Kasumi-1 (cell line): Measurements from ENCODE around the gene CTU2.

Experiments used
- DNase-seq, 2 experiments: peaks; one replicate each; lab custom pipeline; 2025; lab: John Stamatoyannopoulos, UW

CTU2 gene

GRCh38 chr16:88697116-88697830 lies 9.0 kb upstream of the CTU2 start:
- no peak for DNase-seq

DNA sequence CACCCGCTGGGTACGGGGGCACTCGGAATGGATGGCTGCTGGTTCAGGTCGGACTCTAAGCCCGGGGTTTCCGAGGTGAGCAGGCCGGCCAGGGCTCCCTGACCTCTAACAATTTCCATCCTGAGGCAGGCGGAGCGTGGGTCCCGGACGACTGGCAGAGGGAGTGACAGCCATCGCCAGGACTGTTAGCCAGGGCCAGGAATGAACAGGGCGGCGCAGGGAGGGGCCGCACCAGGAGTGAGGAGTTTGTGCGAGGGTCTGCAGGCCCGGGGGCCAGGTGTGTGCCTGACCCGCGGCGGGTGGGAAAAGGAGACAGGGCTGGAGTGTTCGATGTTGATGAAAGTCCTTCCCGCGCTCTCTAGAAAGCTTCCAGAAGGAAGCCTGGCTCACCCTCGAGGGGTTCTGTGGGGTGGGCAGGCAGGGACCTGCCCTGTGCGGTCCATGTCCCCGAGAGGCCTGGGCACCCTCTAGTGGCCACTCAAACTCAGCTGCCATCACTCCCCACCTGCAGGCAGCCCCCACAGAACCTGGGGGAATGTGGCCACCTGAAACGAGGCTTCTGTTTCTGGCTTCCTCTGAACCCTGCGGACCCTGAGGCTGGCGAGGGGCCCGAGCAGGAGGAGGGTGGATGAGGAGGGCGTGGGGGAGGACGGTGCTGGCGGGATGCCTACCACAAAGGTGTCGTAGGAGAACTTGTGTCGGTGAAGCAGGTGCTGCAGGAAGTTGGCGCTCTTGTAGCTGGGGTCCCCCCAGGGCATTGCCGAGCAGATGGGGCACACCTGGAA lies 8.3 kb upstream of the CTU2 start:
- no peak for DNase-seq

GRCh38 chr16:88698646-88699045 lies 7.7 kb upstream of the CTU2 start:
- DNase-seq, result no peak

DNA sequence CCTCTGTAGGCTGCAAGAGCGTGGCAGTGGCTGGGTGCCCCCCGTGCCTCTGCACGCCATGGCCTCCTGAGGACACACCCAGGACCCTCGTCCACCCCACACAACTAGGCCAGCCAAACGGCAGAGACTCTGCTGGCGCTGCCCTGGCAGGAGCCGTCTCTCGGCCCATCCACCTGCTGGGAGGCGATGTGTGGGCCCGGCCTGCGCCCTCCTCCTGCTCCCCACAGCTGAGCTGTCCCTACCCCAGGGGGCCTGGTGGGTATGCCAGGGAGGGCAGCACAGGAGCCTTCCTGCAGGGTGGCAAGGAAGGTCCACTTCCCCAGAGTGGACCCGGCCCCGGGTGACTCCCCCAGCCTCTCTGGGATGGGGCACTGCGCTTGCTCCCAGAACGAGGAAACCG lies 7.1 kb upstream of the CTU2 start:
- DNase-seq, result no peak

GRCh38 chr16:88700322-88700635 lies 6.0 kb upstream of the CTU2 start:
- no peak for DNase-seq

DNA sequence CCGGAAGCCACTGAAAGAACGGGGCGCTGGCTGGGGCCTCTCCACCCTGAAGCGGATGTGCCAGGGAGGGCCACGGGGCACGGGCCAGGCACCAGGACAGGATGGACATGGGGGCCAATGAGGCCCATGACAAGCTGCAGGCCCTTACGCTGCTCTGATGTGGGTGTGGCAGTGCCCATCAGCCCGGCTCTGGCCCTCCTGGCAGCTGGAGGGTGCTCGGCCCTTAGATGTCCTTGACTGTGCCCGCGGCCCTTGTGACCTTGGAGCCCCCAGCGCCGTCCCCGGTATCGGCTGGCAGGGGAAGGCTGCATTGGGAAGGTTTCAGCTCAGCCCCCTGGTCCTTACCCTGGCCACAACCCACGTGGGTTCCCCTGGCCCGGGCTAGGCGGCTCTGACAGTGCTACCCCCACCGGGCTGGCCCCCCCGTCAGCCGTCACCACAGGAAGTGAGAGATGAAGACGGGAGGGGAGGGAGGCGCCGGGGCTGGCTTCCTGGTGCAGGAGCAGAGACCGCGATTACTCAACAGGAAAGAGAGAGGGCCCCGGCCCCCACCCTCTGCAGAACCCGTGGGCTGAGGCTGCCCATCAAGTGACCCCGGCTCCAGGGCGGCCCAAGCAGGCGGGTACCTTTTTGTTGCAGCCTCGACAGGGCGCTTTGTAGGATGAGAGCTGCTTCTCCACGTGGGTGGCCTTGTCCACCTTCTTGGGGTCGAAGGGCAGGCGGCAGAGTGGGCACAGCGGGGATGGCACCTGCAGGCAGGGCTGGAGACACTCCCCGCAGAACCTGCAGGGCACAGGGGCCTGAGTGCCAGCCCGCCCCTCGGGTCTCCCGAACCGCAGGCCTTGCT lies 5.4 kb upstream of the CTU2 start:
- DNase-seq, result peak; percentile 94 to 95

DNA sequence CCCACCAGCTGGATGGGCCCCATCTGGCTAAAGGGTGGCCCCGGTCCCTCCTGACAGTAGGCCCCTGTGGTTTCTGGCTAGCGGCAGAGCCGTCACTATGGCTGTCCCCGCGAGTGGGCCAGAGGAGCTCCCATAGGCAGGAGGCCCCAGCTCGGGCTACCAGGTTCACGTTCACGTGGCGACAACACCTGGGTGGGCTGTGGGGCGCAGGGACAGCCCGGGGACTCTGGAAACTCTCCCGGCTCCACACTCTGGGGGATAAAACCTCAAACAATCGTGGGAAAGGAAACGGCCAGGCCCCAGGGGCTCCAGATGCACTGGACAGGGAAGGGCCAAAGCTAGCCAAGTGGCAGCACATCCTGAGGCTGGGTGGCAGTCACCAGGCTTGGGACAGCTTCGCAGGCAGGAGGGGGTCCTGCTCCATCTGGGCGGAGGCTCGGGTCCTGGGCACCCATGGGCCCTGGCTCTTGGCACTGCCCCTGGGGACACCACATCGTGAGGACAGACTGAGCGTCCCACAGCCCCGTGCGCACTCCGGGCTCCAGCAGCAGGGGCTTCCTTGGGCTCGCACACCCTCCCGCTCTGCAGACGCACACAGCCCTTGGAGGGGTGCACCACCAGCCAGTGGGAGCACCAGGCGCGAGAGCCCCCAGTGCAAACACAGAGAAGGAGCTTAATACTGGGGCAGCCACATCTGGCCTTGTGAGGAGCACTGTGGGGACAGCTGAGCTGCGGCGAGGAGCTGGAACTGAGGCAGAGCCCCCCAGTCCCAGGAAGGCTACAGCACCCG lies 4.5 kb upstream of the CTU2 start:
- no peak for DNase-seq

DNA sequence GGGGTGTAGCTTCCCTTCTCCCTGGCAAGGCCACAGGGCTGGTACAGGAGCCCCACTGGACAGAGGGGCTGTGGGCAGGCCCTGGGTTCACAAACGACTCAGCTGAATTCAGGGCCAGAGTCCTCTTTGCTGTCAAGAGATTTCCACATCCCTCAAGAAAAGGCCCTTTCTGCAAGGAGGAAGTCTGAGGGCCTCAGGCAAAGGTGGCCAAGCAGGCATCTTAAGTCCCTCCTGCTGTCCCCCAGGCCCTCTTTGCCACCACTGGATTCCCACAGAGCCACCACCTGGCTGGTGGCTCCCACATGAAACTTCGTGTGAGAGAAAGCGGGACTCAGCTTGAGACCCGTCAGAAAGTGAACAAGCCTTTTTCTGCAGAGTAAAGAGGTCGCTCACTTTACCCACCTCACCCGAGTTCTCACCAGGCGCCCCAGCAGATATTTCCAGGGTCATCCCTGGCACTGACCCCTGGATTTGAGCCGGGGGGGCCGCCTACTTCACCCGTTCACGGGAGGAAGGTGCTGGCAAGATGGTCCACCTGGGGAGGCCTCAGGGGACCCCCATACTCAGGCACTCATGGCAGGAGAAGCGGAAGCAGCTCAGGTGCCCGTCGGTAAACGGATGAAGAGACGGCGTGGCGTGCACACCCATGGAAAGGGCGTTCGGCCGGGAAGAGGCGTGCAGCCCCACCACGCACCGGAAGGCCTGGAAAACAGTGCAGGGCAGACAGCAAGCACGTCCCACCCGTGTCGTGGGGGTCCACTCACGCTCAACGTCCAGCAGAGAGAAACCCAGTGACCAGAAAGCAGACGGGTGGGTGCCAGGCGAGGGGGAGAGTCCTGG lies 3.7 kb upstream of the CTU2 start:
- peak; percentile 33 to 37 for DNase-seq

- peak; percentile 96 to 97 for DNase-seq
Measured at GRCh38 chr16:88703486-88704309, 2.6 kb upstream of the CTU2 start.

DNA sequence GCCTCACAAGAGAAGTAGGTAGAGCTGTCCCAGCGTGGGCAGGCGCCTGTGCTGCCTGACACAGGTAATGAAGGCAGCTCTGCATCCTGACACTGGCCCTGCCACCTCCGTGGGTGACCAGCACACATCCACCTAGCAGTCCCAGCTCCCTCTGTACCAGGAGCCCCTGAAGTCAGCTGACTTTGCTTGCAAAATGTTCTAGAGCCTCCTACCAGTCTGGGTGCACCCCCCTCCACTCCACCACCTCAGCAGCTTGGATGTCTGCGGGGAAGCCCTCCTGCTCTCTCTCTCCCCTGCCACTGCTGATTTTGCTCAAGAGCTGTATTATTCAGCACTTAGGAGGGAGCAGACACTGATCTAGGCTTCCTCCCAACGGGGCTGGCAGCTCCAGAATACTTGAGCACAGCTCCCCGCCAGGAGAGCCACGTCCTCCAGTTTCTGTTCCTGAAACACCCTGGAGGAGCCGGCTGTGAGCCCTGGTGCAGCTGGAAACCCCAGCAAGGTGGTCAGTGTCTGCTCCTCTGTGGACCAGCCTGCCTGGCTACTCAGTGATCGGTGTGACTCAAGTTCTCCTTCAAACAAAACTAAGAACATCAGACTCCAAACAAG lies 1.1 kb upstream of the CTU2 start:
- peak in 1 of 2 experiments; percentile 25 for DNase-seq

DNA sequence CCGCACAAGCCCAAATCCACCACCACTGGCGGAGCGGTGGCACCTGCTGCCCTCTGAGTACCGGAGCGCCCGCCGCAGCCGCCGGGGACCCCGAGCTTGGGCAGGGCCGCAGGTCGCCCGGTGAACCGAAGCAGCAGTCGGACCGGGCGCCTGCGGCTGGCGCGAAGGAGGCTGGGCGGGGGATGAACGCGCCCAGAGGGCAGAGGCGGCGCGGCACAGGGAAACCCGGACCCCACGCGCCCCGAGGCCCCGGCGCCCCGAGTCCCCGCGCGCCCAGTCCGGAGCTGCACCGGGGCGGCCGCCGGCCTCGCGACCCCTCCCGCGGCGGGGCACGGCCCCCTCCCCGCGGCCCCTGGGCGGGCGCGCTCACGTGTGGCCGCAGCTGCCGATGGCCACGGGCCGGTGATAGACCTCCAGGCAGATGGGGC lies 488 bp upstream of the CTU2 start:
- DNase-seq, result no peak

- peak; percentile 5 to 24 for DNase-seq
Measured at GRCh38 chr16:88706965-88707826, 893 bp downstream of the CTU2 start.

- DNase-seq, result no peak
Measured at GRCh38 chr16:88710556-88710955, 4.3 kb downstream of the CTU2 start.

- no peak for DNase-seq
Measured at GRCh38 chr16:88711750-88712340, 5.5 kb downstream of the CTU2 start.

DNA sequence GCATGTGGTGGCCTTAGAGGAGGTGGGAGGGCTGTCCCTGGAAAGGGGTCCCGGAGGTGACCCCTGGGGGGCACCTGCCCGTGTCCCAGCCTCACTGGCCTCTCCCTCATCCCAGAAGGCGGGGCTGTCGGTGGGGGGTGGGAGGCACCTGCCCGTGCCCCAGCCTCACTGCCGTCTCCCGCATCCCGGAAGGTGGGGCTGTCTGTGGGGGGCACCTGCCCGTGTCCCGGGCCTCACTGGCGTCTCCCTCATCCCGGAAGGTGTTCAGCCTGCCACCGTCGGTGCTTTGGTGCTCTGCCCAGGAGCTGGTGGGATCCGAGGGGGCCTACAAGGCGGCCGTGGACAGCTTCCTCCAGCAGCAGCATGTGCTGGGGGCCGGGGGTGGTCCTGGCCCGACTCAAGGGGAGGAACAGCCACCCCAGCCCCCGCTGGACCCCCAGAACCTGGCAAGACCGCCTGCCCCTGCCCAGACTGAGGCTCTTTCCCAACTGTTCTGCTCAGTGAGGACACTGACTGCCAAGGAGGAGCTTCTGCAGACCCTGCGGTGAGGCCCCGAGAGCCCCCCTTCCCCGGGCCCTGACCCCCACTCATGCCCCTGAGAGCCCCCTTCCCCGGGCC lies 6.2 kb downstream of the CTU2 start:
- no peak for DNase-seq

DNA sequence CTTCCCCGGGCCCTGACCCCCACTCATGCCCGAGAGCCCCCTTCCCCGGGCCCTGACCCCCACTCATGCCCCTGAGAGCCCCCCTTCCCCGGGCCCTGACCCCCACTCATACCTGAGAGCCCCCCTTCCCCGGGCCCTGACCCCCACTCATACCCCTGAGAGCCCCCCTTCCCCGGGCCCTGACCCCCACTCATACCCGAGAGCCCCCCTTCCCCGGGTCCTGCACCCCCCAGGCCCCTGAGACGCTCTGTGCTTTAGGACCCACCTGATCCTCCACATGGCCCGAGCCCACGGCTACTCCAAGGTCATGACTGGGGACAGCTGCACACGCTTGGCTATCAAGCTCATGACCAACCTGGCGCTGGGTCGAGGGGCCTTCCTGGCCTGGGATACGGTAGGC lies 6.8 kb downstream of the CTU2 start:
- no peak for DNase-seq

DNA sequence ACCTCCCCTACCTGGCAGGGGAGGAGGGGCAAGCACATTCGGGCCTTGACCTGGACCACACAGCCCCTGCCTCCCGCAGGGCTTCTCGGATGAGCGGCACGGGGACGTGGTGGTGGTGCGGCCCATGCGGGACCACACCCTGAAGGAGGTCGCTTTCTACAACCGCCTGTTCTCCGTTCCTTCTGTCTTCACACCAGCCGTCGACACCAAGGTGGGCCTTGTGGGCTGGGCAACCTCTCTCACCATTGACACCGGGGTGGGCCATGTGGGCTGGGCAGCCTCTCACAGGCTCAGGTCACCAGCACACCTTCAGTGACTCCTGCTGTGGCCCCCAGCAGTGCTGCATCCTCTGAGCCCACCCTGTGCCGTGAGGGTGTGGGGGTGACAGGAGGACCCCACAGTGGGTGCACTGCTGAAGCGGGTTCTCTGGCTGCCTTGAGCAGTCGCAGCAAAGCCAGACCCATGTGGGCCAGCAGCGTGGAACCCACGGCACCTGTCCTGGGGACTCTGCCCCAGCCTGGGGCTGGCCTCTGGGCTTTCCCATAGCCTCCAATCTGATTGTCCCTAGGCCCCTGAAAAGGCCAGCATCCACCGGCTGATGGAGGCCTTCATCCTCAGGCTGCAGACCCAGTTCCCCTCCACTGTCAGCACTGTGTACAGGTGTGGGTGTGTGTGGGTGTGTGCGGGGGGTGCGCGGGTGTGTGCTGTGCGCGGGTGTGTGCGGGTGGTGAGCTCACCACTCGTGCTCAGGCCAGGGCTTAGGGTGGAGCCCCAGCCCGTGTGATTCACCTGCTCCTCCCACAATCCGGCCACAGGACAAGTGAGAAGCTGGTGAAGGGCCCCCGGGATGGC lies 7.5 kb downstream of the CTU2 start:
- DNase-seq, result no peak
